SK-N-SH (cell line): ENCODE data around the gene CLDN16. TPM values are rescaled to one million over a fixed set of nuclear protein-coding genes. Genes with fewer than 3 reads are reported as not detected.

Source experiments
- CTCF ChIA-PET: fragments of 300-600, 350-600 bp; formaldehyde crosslinking; extraction: SDS; loops from one replicate; lab custom pipeline; 2021; lab: Yijun Ruan, JAX
- POLR2A ChIA-PET: fragments of 350-600 bp; sonication (Branson Sonifier 250); formaldehyde crosslinking; extraction: SDS; loops from one replicate; lab custom pipeline; 2020; ENCODE audit warnings: antibody characterized with exemption, inconsistent platforms; lab: Yijun Ruan, JAX
- DNase-seq: peaks from one replicate; pipeline ENCODE4 v3.0.0; 2012
- H2AFZ ChIP-seq: fragments of 200-600 bp; sonication (generic); 2 replicates; pipeline ENCODE4 v1.8.1; 2016; ENCODE audit warnings: antibody characterized with exemption, mild to moderate bottlenecking, low read depth
- H3F3A ChIP-seq: fragments of 200-600 bp; sonication (generic); replicated peaks from 2 replicates; pipeline ENCODE3; 2016; ENCODE audit warnings: antibody characterized with exemption, mild to moderate bottlenecking; ENCODE audit not compliant: insufficient read depth
- H3K27ac ChIP-seq, 2 experiments: fragments of 200-500 bp in 1 of 2; fragments of 200-600 bp in 1 of 2; sonication (Bioruptor generic) in 1 of 2; sonication (generic), shearing (Covaris generic) in 1 of 2; 2 replicates each; pipeline versions ENCODE4 v1.5.1 to v1.6.1; 2014 to 2016; ENCODE audit warnings: low read depth in 2 of 2, inconsistent platforms in 1 of 2, low read length in 1 of 2, mild to moderate bottlenecking in 1 of 2, mixed read lengths in 1 of 2
- H3K27me3 ChIP-seq: fragments of 200-600 bp; sonication (generic), shearing (Covaris generic); 2 replicates; pipeline ENCODE4 v1.6.1; 2016; ENCODE audit warnings: mixed run types; ENCODE audit not compliant: insufficient read depth
- H3K36me3 ChIP-seq, 2 experiments: fragments of 200-500 bp in 1 of 2; fragments of 200-600 bp in 1 of 2; sonication (Bioruptor generic) in 1 of 2; sonication (generic) in 1 of 2; replicated peaks in 1 of 2; 2 replicates each; pipeline versions ENCODE3 to v1.5.1; 2014 to 2016; ENCODE audit warnings: low read length in 1 of 2, mild to moderate bottlenecking in 1 of 2; ENCODE audit not compliant: insufficient read depth in 2 of 2, control insufficient read depth in 1 of 2
- H3K4me1 ChIP-seq, 2 experiments: fragments of 200-500 bp in 1 of 2; fragments of 200-600 bp in 1 of 2; sonication (Bioruptor generic) in 1 of 2; sonication (generic), shearing (Covaris generic) in 1 of 2; 2 replicates each; pipeline versions ENCODE4 v1.5.1 to v1.6.1; 2014 to 2016; ENCODE audit warnings: low read depth in 1 of 2, low read length in 1 of 2, mixed run types in 1 of 2; ENCODE audit not compliant: insufficient read depth in 2 of 2, control insufficient read depth in 1 of 2
- H3K4me2 ChIP-seq: fragments of 200-600 bp; sonication (generic), shearing (Covaris generic); 2 replicates; pipeline ENCODE4 v1.6.1; 2017; ENCODE audit warnings: mixed run types
- H3K4me3 ChIP-seq, 2 experiments: fragments of 200-500 bp in 1 of 2; fragments of 200-600 bp in 1 of 2; sonication (Bioruptor generic) in 1 of 2; sonication (generic), shearing (Covaris generic) in 1 of 2; 2 replicates each; pipeline versions ENCODE4 v1.5.1 to v1.8.1; 2014 to 2016; ENCODE audit warnings: low read depth in 2 of 2, inconsistent platforms in 1 of 2, low read length in 1 of 2, mild to moderate bottlenecking in 1 of 2, mixed read lengths in 1 of 2, moderate library complexity in 1 of 2
- H3K79me2 ChIP-seq: fragments of 200-600 bp; sonication (generic); 2 replicates; pipeline ENCODE4 v1.8.1; 2017; ENCODE audit warnings: mild to moderate bottlenecking; ENCODE audit not compliant: insufficient read depth
- H3K9ac ChIP-seq: fragments of 200-600 bp; sonication (generic); 2 replicates; pipeline ENCODE4 v1.6.1; 2017; ENCODE audit warnings: mixed run types
- H3K9me2 ChIP-seq: fragments of 200-600 bp; sonication (generic); 2 replicates; pipeline ENCODE4 v1.6.1; 2017; ENCODE audit warnings: mixed run types
- H3K9me3 ChIP-seq: fragments of 200-600 bp; sonication (generic); 2 replicates; pipeline ENCODE4 v1.6.1; 2017; ENCODE audit warnings: mixed run types, mild to moderate bottlenecking, moderate library complexity
- H4K20me1 ChIP-seq: fragments of 200-600 bp; sonication (generic); 2 replicates; pipeline ENCODE4 v1.6.1; 2017; ENCODE audit warnings: mild to moderate bottlenecking, mixed run types; ENCODE audit not compliant: insufficient read depth
- CHD2 ChIP-seq: fragments of 150-350 bp; IDR thresholded peaks from 2 replicates; pipeline ENCODE4 v1.6.1; 2018; ENCODE audit warnings: low read length; ENCODE audit not compliant: partially characterized antibody
- FOSL2 ChIP-seq: IDR thresholded peaks from 2 replicates; pipeline ENCODE4 v1.4.0; 2012; ENCODE audit warnings: low read depth, mild to moderate bottlenecking, moderate library complexity, borderline replicate concordance
- FOXM1 ChIP-seq: IDR thresholded peaks from 2 replicates; pipeline ENCODE4 v1.4.0; 2012; ENCODE audit warnings: low read depth, mild to moderate bottlenecking
- IRF3 ChIP-seq: fragments of 150-350 bp; IDR thresholded peaks from 2 replicates; pipeline ENCODE4 v1.6.1; 2016; ENCODE audit warnings: mild to moderate bottlenecking, low read depth, low read length
- JUND ChIP-seq: IDR thresholded peaks from 2 replicates; pipeline ENCODE4 v1.4.0; 2012
- MAX ChIP-seq: IDR thresholded peaks from 2 replicates; pipeline ENCODE4 v1.4.0; 2012; ENCODE audit warnings: low read depth
- MEF2A ChIP-seq: IDR thresholded peaks from 2 replicates; pipeline ENCODE4 v1.4.0; 2012; ENCODE audit warnings: low read depth, borderline replicate concordance
- NFIC ChIP-seq: IDR thresholded peaks from 2 replicates; pipeline ENCODE4 v1.4.0; 2012; ENCODE audit warnings: borderline replicate concordance
- RCOR1 ChIP-seq: fragments of 150-350 bp; IDR thresholded peaks from 2 replicates; pipeline ENCODE4 v1.6.1; 2017; ENCODE audit warnings: antibody characterized with exemption, low read length
- RXRA ChIP-seq: IDR thresholded peaks from 2 replicates; pipeline ENCODE4 v1.4.0; 2012; ENCODE audit warnings: low read depth, mild to moderate bottlenecking, borderline replicate concordance
- SMC3 ChIP-seq: IDR thresholded peaks from 2 replicates; pipeline ENCODE4 v1.6.1; 2012; ENCODE audit warnings: low read depth, low read length, improper control_type of control experiment
- TAF1 ChIP-seq: IDR thresholded peaks from 2 replicates; pipeline ENCODE4 v1.6.1; 2012; ENCODE audit warnings: low read depth, mild to moderate bottlenecking, low read length, moderate library complexity, borderline replicate concordance
- USF1 ChIP-seq: IDR thresholded peaks from 2 replicates; pipeline ENCODE4 v1.4.0; 2012; ENCODE audit warnings: low read depth, borderline replicate concordance
- USF2 ChIP-seq: fragments of 150-350 bp; IDR thresholded peaks from 2 replicates; pipeline ENCODE4 v1.6.1; 2017; ENCODE audit warnings: antibody characterized with exemption, low read length, low read depth, borderline replicate concordance
- WGBS: methylation state at CpG from one replicate; pipeline ENCODE4 v1.1.6; 2017; ENCODE audit warnings: low lambda C conversion rate; 5-methylcytosine and 5-hydroxymethylcytosine counted together
- polyA plus RNA-seq, 3 experiments: library from polyadenylated mRNA; depleted of rRNA; stranded (reverse); fragments of >200 nt; gene quantifications; 2 replicates each; pipeline ENCODE4 v1.2.3, GENCODE V29; 2012
- TF ChIP-seq, protein P1 (sequence below): IDR thresholded peaks from 2 replicates; pipeline ENCODE4 v1.4.0; 2012; ENCODE audit warnings: low read depth, borderline replicate concordance

CLDN16 gene
- polyA plus RNA-seq, 1 of the 3 experiments (the other 2 are of a cell fraction): 0.02 TPM

- TF ChIP-seq USF2 (no peak), TAF1 (no peak), IRF3 (no peak), CHD2 (no peak), FOXM1 (no peak), FOSL2 (no peak)
Observed at GRCh38 chr3:190446573-190447279, 58.8 kb downstream of the CLDN16 start (continued).

- no peaks in the 10 kb centered on the region for H3K79me2 ChIP-seq
- no peaks in the 10 kb centered on the region; a peak in 1 of 4 replicates for H3K4me1 ChIP-seq
- no peaks in the 10 kb centered on the region for H3K27me3 ChIP-seq
- TF ChIP-seq CHD2: no peak
- no peak for TF ChIP-seq SMC3
- TF ChIP-seq FOXM1: no peak
- TF ChIP-seq USF1: no peak
- no peak for TF ChIP-seq JUND
- TF ChIP-seq NFIC: no peak
- no peak for TF ChIP-seq MEF2A
- TF ChIP-seq FOSL2: no peak
- no peak for TF ChIP-seq RCOR1
- TF ChIP-seq IRF3: no peak
- TF ChIP-seq, protein P1, sequence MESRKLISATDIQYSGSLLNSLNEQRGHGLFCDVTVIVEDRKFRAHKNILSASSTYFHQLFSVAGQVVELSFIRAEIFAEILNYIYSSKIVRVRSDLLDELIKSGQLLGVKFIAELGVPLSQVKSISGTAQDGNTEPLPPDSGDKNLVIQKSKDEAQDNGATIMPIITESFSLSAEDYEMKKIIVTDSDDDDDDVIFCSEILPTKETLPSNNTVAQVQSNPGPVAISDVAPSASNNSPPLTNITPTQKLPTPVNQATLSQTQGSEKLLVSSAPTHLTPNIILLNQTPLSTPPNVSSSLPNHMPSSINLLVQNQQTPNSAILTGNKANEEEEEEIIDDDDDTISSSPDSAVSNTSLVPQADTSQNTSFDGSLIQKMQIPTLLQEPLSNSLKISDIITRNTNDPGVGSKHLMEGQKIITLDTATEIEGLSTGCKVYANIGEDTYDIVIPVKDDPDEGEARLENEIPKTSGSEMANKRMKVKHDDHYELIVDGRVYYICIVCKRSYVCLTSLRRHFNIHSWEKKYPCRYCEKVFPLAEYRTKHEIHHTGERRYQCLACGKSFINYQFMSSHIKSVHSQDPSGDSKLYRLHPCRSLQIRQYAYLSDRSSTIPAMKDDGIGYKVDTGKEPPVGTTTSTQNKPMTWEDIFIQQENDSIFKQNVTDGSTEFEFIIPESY: no peak
- TF ChIP-seq MAX: no peak
- no peak for TF ChIP-seq RXRA
- no peak overlapping the region for H3K4me3 ChIP-seq
- H3K36me3 ChIP-seq: no peaks in the 10 kb centered on the region
- no peaks in the 10 kb centered on the region for H3K9me3 ChIP-seq
- no peak for DNase-seq
- H4K20me1 ChIP-seq: no peaks in the 10 kb centered on the region
- ChIA-PET CTCF (no interaction called here), POLR2A (no interaction called here)
- H3K4me2 ChIP-seq: no peak overlapping the region
- 8% methylated on average over 2 of the region's 2 CpGs for WGBS
- no peak overlapping the region for H2AFZ ChIP-seq
- H3K27ac ChIP-seq: no peak overlapping the region
- no peaks in the 10 kb centered on the region for H3K9me2 ChIP-seq
- no peaks in the 10 kb centered on the region for H3F3A ChIP-seq
- no peak overlapping the region for H3K9ac ChIP-seq
Observed at GRCh38 chr3:190448256-190448655, 60.3 kb downstream of the CLDN16 start.
